PFSK-1 (cell line): ENCODE results near the gene LRRC37A2.
"Not testable (repeated sequence)": the region's sequence is repeated elsewhere in the genome, so short reads cannot be mapped to it uniquely, and the experiment has no call there.

ENCODE experiments used
- FOXP2 ChIP-seq: optimal IDR thresholded peaks from 2 replicates; pipeline ENCODE3; 2011; ENCODE audit warnings: borderline replicate concordance, control low read depth, inconsistent platforms; ENCODE audit not compliant: insufficient read depth; ENCODE audit errors: extremely low read length, extremely low read depth
- POLR2AphosphoS5 ChIP-seq: IDR thresholded peaks from 2 replicates; pipeline ENCODE4 v1.6.1; 2012; ENCODE audit warnings: low read depth, mild to moderate bottlenecking, control low read depth, low read length, moderate library complexity
- SIN3A ChIP-seq: IDR thresholded peaks from 2 replicates; pipeline ENCODE4 v1.6.1; 2012; ENCODE audit warnings: mild to moderate bottlenecking, low read length, moderate library complexity, borderline replicate concordance; ENCODE audit not compliant: insufficient read depth
- TAF1 ChIP-seq: IDR thresholded peaks from 2 replicates; pipeline ENCODE4 v1.6.1; 2012; ENCODE audit warnings: low read length, control low read depth, borderline replicate concordance; ENCODE audit not compliant: insufficient read depth
- TF ChIP-seq, protein P1 (sequence below), 2 experiments: IDR thresholded peaks; 2 replicates each; pipeline versions ENCODE4 v1.6.1 to v1.8.0; 2011 to 2012; ENCODE audit warnings: low read depth in 2 of 2, low read length in 2 of 2, control low read depth in 1 of 2, inconsistent platforms in 1 of 2, mild to moderate bottlenecking in 1 of 2, moderate library complexity in 1 of 2; ENCODE audit not compliant: insufficient read depth in 1 of 2

- TF ChIP-seq POLR2AphosphoS5, TAF1, SIN3A, FOXP2: not testable (repeated sequence)
- TF ChIP-seq, protein P1, sequence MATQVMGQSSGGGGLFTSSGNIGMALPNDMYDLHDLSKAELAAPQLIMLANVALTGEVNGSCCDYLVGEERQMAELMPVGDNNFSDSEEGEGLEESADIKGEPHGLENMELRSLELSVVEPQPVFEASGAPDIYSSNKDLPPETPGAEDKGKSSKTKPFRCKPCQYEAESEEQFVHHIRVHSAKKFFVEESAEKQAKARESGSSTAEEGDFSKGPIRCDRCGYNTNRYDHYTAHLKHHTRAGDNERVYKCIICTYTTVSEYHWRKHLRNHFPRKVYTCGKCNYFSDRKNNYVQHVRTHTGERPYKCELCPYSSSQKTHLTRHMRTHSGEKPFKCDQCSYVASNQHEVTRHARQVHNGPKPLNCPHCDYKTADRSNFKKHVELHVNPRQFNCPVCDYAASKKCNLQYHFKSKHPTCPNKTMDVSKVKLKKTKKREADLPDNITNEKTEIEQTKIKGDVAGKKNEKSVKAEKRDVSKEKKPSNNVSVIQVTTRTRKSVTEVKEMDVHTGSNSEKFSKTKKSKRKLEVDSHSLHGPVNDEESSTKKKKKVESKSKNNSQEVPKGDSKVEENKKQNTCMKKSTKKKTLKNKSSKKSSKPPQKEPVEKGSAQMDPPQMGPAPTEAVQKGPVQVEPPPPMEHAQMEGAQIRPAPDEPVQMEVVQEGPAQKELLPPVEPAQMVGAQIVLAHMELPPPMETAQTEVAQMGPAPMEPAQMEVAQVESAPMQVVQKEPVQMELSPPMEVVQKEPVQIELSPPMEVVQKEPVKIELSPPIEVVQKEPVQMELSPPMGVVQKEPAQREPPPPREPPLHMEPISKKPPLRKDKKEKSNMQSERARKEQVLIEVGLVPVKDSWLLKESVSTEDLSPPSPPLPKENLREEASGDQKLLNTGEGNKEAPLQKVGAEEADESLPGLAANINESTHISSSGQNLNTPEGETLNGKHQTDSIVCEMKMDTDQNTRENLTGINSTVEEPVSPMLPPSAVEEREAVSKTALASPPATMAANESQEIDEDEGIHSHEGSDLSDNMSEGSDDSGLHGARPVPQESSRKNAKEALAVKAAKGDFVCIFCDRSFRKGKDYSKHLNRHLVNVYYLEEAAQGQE (IDR thresholded peaks at IDR 0.05; ENCODE audit: insufficient read depth in 1 of 2, low read depth in 2 of 2, low read length in 2 of 2): not testable (repeated sequence)
These were observed 78.2 kb downstream of the LRRC37A2 start, which contains the start of gene NSF for GRCh38 chr17:46590157-46591146.
